LNCaP clone FGC (cell line): ENCODE measurements around the gene MINPP1.
A peak's percentile ranks its signal among the peaks of the same experiment; 100 is the strongest.

Experiments
- DNase-seq: peaks from one replicate; pipeline ENCODE4 v3.0.0-alpha.2; 2011; ENCODE audit warnings: low read depth
- H3K4me3 ChIP-seq: 2 replicates; pipeline ENCODE4 v1.5.1; 2011; ENCODE audit warnings: mild to moderate bottlenecking, low read depth, low read length, control low read depth
- CTCF ChIP-seq: IDR thresholded peaks from 2 replicates; pipeline ENCODE4 v1.5.1; 2012; ENCODE audit warnings: mild to moderate bottlenecking; ENCODE audit not compliant: control insufficient read depth, insufficient read depth; ENCODE audit errors: extremely low read depth

The MINPP1 gene

DNA sequence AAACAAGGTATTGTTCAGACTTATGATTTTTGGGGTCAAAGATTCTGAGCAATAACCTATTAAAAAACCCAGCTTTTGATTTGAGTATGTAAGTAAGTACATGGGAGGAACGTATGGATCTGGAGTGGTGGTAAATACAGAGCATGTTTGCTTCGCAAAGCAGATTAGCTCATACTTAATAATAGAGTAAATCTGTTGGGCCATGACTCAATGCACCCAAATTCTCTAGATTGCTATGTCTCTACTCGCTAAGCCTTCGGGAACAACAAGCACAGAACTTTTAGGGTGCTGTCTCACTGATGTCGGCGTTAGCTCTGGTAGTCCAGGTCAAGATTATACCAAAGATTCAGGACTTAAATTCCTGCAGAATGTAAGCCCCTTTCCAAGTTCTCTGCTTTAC is 807 bp upstream of the MINPP1 start:
- DNase-seq = no peak
- peak overlapping the region; percentile 80 for H3K4me3 ChIP-seq
- TF ChIP-seq CTCF = no peak

GRCh38 chr10:87504307-87504639 is 420 bp upstream of the MINPP1 start:
- H3K4me3 ChIP-seq = peak overlapping the region; percentile 80

GRCh38 chr10:87505366-87506111 is 846 bp downstream of the MINPP1 start:
- TF ChIP-seq CTCF = peak; percentile 65
- H3K4me3 ChIP-seq = peak overlapping the region; percentile 80
- no peak for DNase-seq

More at GRCh38 chr10:87504307-87504639, 420 bp upstream of the MINPP1 start:
- no peak for TF ChIP-seq CTCF
- no peak for DNase-seq

- no peak for DNase-seq
- no peak for TF ChIP-seq CTCF
Observed at GRCh38 chr10:87506956-87507355, 2.3 kb downstream of the MINPP1 start.

DNA sequence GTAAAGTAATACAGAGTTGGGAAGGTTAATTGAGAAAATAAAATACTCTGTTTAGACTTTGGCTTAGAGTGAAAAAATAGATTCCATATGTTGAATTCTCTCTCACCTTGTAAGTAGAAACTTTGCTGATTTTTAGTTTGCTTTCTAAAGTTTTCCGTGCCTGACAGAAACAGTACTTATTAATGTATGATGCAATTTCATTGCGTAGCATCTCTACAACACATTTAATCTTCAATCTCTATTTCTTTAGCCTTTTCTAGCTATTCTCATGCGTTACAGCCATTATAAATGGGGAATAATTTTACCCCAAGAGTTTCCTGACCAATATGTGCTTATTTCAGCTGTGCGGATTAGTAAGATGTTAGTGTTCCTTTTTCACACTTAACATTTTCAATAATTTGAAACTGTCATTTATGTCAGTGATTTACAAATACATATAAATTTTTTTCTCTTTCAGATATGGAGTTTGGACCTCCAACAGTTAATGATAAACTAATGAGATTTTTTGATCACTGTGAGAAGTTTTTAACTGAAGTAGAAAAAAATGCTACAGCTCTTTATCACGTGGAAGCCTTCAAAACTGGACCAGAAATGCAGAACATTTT is 3.3 kb downstream of the MINPP1 start:
- no peak overlapping the region for H3K4me3 ChIP-seq
- TF ChIP-seq CTCF = no peak
- DNase-seq = no peak

More at GRCh38 chr10:87506956-87507355, 2.3 kb downstream of the MINPP1 start:
- no peak overlapping the region for H3K4me3 ChIP-seq

- TF ChIP-seq CTCF = no peak
- no peak for DNase-seq
- no peak overlapping the region for H3K4me3 ChIP-seq
Observed at GRCh38 chr10:87508837-87509236, 4.1 kb downstream of the MINPP1 start.
